CD4-positive, alpha-beta T cell treated with Interleukin-1 beta for 1 hour (primary cell): ENCODE data around the gene HOMER3.
"Not testable (repeated sequence)": the region's sequence is repeated elsewhere in the genome, so short reads cannot be mapped to it uniquely, and the experiment has no call there.

Experiments
- DNase-seq, 2 donors: peaks; one replicate each; pipeline ENCODE4 v3.0.0-alpha.2; 2020 to 2022

Gene HOMER3

GRCh38 chr19:18952364-18953003, 11.5 kb upstream of the HOMER3 start:
- not testable (repeated sequence) for DNase-seq

GRCh38 chr19:18951721-18952281, 10.8 kb upstream of the HOMER3 start:
- no peak for DNase-seq

DNA sequence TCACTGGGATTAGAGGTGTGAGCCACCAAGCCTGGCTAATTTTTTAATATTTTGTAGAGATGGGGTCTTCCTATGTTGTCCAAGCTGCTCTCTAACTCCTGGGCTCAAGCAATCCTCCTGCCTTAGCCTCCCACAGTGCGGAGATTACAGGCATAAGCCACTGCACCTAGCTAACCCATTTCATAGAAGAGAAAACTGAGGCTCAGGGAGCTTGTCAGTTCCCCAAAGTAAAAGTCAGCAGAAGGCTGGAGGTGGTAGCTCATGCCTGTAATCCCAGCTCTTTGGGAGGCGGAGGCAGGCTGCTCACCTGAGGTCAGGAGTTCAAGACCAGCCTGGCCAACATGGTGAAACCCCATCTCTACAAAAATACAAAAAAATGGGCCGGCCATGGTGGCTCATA, 8.8 kb upstream of the HOMER3 start:
- DNase-seq: no peak

GRCh38 chr19:18948976-18949356, 7.9 kb upstream of the HOMER3 start:
- no peak for DNase-seq

- DNase-seq: no peak
Measured at GRCh38 chr19:18948075-18948975, 7.3 kb upstream of the HOMER3 start.

- DNase-seq: no peak
Measured at GRCh38 chr19:18946918-18947317, 5.9 kb upstream of the HOMER3 start.

DNA sequence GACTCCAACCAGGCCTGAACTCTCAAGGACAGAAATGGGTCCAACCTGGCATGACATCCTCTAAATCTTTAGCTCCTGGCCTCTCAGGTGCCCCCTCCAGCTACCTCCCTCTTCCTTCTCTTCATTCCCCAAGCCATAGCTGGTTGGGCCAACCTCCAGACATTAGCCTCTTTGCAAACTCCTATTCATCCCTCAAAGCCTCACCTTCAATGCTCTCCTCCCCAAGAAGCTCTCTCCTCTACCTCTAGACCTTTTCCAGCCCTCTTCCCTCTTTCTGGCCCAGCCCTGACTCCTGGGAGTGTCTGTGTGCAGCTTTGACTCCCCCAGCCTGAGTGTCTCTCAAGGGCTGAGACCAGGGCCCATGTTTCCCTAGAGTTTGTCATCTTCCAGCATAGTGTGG, 5.3 kb upstream of the HOMER3 start:
- no peak for DNase-seq

- DNase-seq: no peak
Measured at GRCh38 chr19:18945297-18945696, 4.3 kb upstream of the HOMER3 start.

GRCh38 chr19:18943465-18943864, 2.4 kb upstream of the HOMER3 start:
- no peak for DNase-seq

DNA sequence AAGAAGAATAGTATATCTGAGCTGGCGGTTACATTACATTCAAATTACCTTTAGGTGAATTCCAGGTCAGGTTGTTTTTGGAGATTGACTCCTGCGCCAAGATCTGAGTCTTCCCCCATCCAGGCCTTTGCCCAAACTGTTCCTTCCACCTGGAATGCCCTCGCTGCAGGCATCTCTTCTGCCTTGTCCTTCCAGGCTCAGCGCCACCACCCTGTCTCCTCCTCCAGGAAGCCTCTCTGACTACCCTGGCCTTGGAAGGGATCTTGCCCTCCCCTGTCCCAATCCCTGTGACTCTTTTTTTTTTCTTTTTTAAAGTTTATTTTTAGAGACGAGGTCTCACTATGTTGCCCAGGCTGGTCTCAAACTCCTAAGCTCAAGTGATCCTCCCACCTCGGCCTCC, 1.7 kb upstream of the HOMER3 start:
- no peak for DNase-seq

GRCh38 chr19:18941628-18942354, 774 bp upstream of the HOMER3 start:
- no peak for DNase-seq

GRCh38 chr19:18939922-18940768, 872 bp downstream of the HOMER3 start:
- DNase-seq: peak in 1 of 2 donors; percentile 36

- no peak for DNase-seq
Measured at GRCh38 chr19:18939163-18939562, 1.9 kb downstream of the HOMER3 start.

GRCh38 chr19:18933297-18933696, 7.7 kb downstream of the HOMER3 start:
- DNase-seq: no peak

- DNase-seq: peak; percentile 83 to 85
Measured at GRCh38 chr19:18932216-18932841, 8.7 kb downstream of the HOMER3 start.

DNA sequence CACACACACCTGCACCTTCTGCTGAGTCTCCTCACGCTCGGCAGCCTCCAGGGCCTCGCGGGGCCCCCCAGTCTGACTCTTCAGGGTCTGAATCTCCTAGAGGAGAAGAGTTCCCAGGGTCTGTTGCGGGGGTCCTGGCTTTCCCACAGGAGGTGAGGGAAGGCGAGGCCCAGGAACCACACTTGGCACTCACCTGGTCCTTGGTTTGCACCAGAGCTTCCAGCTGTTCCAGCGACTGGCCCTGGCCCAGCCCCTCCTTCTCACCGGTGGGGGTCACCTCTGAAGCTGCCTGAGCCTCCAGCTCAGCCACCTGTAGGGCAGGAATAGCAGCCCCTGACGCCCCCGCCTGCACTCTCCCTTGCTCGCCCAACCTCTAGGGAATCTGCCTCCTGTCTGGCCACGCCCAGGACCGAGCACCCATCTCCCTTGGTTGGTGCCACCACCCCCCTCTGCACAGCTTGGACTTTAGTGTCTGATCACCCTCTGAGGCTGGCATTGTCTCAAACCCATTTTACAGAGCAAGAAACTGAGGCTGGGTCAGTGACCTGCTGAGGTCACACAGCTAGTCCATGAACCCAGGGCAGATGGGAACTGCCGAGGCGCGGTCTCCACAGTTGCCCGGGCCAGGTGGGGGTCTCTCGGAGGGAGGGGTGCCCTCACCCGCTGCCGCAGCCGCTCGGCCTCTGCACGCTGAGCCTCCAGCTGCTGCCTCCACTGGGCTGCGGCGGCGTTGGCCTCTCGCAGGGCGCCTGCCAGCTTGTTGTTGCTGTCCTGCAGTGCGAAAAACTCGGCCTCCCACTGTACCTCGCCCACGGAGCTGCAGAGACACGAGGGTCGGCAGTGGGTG, 9.5 kb downstream of the HOMER3 start:
- no peak for DNase-seq

GRCh38 chr19:18929311-18929710, 11.7 kb downstream of the HOMER3 start:
- DNase-seq: no peak

GRCh38 chr19:18928018-18928805, 12.8 kb downstream of the HOMER3 start:
- DNase-seq: no peak

- DNase-seq: no peak
Measured at GRCh38 chr19:18924684-18925213, 16.3 kb downstream of the HOMER3 start.
